Testis (tissue), 2 donors: ENCODE results near the gene ASCC1.
"Not testable (repeated sequence)": the region's sequence is repeated elsewhere in the genome, so short reads cannot be mapped to it uniquely, and the experiment has no call there.

Source experiments
- CTCF ChIP-seq, 3 experiments: fragments of 450-650 bp in 2 of 3; fragments of 200-600 bp in 1 of 3; sonication (generic) in 1 of 3; IDR thresholded peaks; one replicate each; pipeline ENCODE4 v1.5.1; 2016 to 2019; ENCODE audit warnings: antibody characterized with exemption in 3 of 3, mild to moderate bottlenecking in 2 of 3, moderate library complexity in 1 of 3
- POLR2A ChIP-seq: fragments of 450-650 bp; IDR thresholded peaks from one replicate; pipeline ENCODE4 v1.6.1; 2017; ENCODE audit warnings: antibody characterized with exemption, mild to moderate bottlenecking, moderate library complexity

- not testable (repeated sequence) for TF ChIP-seq CTCF (IDR thresholded peaks at IDR 0.05); POLR2A
These were observed 4.2 kb downstream of the ASCC1 start for GRCh38 chr10:72211832-72212231.
